ENCODE measurements around the gene C17orf107.
A peak's percentile ranks its signal among the peaks of the same experiment; 100 is the strongest.
"Not testable (repeated sequence)": the region's sequence is repeated elsewhere in the genome, so short reads cannot be mapped to it uniquely, and the experiment has no call there.

C17orf107 gene

GRCh38 chr17:4901108-4901647, 1.8 kb downstream of the C17orf107 start:
- ATAC-seq: no peak

- no peak for ATAC-seq
Measured at GRCh38 chr17:4901648-4902344, 2.5 kb downstream of the C17orf107 start.

- ATAC-seq: no peak
Measured at GRCh38 chr17:4902540-4902939, 3.2 kb downstream of the C17orf107 start.

GRCh38 chr17:4903051-4903818, 3.9 kb downstream of the C17orf107 start, which contains the start of gene CHRNE:
Gene CHRNE, minus strand, starts transcription at chr17:4903098. Its CDS starts 35 bp downstream, at chr17:4903063.
- peak; percentile 27 to 32 for ATAC-seq

- not testable (repeated sequence) for ATAC-seq
Measured at GRCh38 chr17:4906642-4907041, 7.3 kb downstream of the C17orf107 start.

GRCh38 chr17:4908301-4908700, 9.0 kb downstream of the C17orf107 start:
- no peak for ATAC-seq

- peak; percentile 91 to 93 for ATAC-seq
Measured at GRCh38 chr17:4908711-4909496, 9.6 kb downstream of the C17orf107 start.

GRCh38 chr17:4913994-4914393, 14.7 kb downstream of the C17orf107 start:
- ATAC-seq: no peak

GRCh38 chr17:4914551-4914950, 15.2 kb downstream of the C17orf107 start:
- not testable (repeated sequence) for ATAC-seq

- no peak for ATAC-seq
Measured at GRCh38 chr17:4919511-4920047, 20.2 kb downstream of the C17orf107 start.

- ATAC-seq: no peak
Measured at GRCh38 chr17:4920351-4921048, 21.2 kb downstream of the C17orf107 start.

GRCh38 chr17:4921320-4921719, 22.0 kb downstream of the C17orf107 start:
- ATAC-seq: no peak

GRCh38 chr17:4926577-4927335, 27.4 kb downstream of the C17orf107 start:
- not testable (repeated sequence) for ATAC-seq

GRCh38 chr17:4928881-4929280, 29.5 kb downstream of the C17orf107 start:
- ATAC-seq: no peak

GRCh38 chr17:4931963-4932362, 32.6 kb downstream of the C17orf107 start, which contains the start of gene GP1BA:
Gene GP1BA, plus strand, starts transcription at chr17:4932277. Its CDS starts 328 bp downstream, at chr17:4932605.
- ATAC-seq: no peak

- ATAC-seq: no peak
Measured at GRCh38 chr17:4932756-4933155, 33.4 kb downstream of the C17orf107 start.

GRCh38 chr17:4933646-4934045, 34.3 kb downstream of the C17orf107 start:
- no peak for ATAC-seq

- no peak for ATAC-seq
Measured at GRCh38 chr17:4934173-4934979, 35.0 kb downstream of the C17orf107 start.

- ATAC-seq: no peak
Measured at GRCh38 chr17:4935650-4936049, 36.3 kb downstream of the C17orf107 start.

- no peak for ATAC-seq
Measured at GRCh38 chr17:4936436-4936835, 37.1 kb downstream of the C17orf107 start.
